ENCODE results near the gene FARS2. TPM values are rescaled to one million over a fixed set of nuclear protein-coding genes. Genes with fewer than 3 reads are reported as not detected.

FARS2 gene
- total and polyA plus RNA-seq, 2 donors (not counting 1 experiment from before 2014, with no cell fraction given): 33.0 to 35.5 TPM

- Histone ChIP-seq H3K4me1 (ENCODE audit: control insufficient read depth in 2 of 2, insufficient read depth in 2 of 2, low read length in 2 of 2) (peaks cover 9 to 12% of the 10 kb centered on the region in 2 donors), H4K20me1 (ENCODE audit: control insufficient read depth, insufficient read depth, low read length, poor library complexity, severe bottlenecking) (no peaks in the 10 kb centered on the region), H3K36me3 (replicated peaks in 1 of 2; ENCODE audit: control extremely low read depth in 1 of 2, control insufficient read depth in 1 of 2, extremely low read depth in 1 of 2, insufficient read depth in 2 of 2, low read length in 1 of 2) (no peaks in the 10 kb centered on the region), H3K9ac (ENCODE audit: low read length) (peak overlapping the region; percentile 52), H3K9me3 (ENCODE audit: control extremely low read depth in 1 of 3, control insufficient read depth in 2 of 3, insufficient read depth in 1 of 3, low read length in 2 of 3) (peaks cover 0 to 4% (median 0%) of the 10 kb centered on the region in 3 donors), H3K27me3 (replicated peaks in 1 of 4; ENCODE audit: control extremely low read depth in 1 of 4, control insufficient read depth in 3 of 4, insufficient read depth in 4 of 4, low read length in 3 of 4) (no peaks in the 10 kb centered on the region), H3K4me2 (replicated peaks; ENCODE audit: low read depth, low read length, poor library complexity, severe bottlenecking) (peak overlapping the region; percentile 47), H3K4me3 (ENCODE audit: control extremely low read depth in 1 of 5, extremely low read depth in 1 of 5, insufficient read depth in 1 of 5, low read depth in 2 of 5, low read length in 4 of 5) (peak overlapping the region in 1 of 5 experiments; percentile 23), H3K79me2 (ENCODE audit: control insufficient read depth, insufficient read depth, low read length) (no peaks in the 10 kb centered on the region), H2AFZ (ENCODE audit: insufficient read depth, low read depth, low read length, poor library complexity, severe bottlenecking) (peak overlapping the region; percentile 70), H3K27ac (ENCODE audit: low read length in 2 of 2) (peak overlapping the region in 1 of 2 donors; percentile 70)
- H3K27ac Mint-ChIP-seq: peak overlapping the region; percentile 81
- ATAC-seq (ENCODE audit: low read depth) (peak; percentile 86), DNase-seq (peak; percentile 46)
- ChIA-PET CTCF (interaction anchor here (1.0 to 1.5 kb wide), 2 partner anchors 84 to 110 kb away, joined by 3 to 5 read pairs; no protein-coding TSS in a partner anchor), POLR2A (no interaction called here)
- intact Hi-C loops (cut with micrococcal nuclease): no loop called here
- H3K27me3 Mint-ChIP-seq: no peaks in the 10 kb centered on the region
- 22% methylated on average over 4 of the region's 12 CpGs for WGBS (ENCODE audit: insufficient coverage)
- H3K4me3 Mint-ChIP-seq: peak overlapping the region; percentile 53
- no peaks in the 10 kb centered on the region for H3K9me3 Mint-ChIP-seq (ENCODE audit: insufficient read depth)
- H3K4me1 Mint-ChIP-seq: peaks cover 19% of the 10 kb centered on the region
- no peak for TF ChIP-seq CTCF (IDR thresholded peaks at IDR 0.05)
- TF ChIP-seq EZH2 (IDR thresholded peaks at IDR 0.05; ENCODE audit: borderline replicate concordance, insufficient read depth, low read depth, low read length, poor library complexity, severe bottlenecking): no peak
Observed at GRCh38 chr6:5580736-5581581, 319.6 kb downstream of the FARS2 start.

GRCh38 chr6:5582762-5583161 is 321.4 kb downstream of the FARS2 start:
- CTCF ChIA-PET: no interaction called here
- Histone ChIP-seq H3K4me3 (ENCODE audit: control extremely low read depth in 1 of 5, extremely low read depth in 1 of 5, insufficient read depth in 1 of 5, low read depth in 2 of 5, low read length in 4 of 5) (no peak overlapping the region), H3K4me1 (ENCODE audit: control insufficient read depth in 2 of 2, insufficient read depth in 2 of 2, low read length in 2 of 2) (peaks cover 9 to 12% of the 10 kb centered on the region in 2 donors), H3K27ac (ENCODE audit: low read length in 2 of 2) (no peak overlapping the region), H4K20me1 (ENCODE audit: control insufficient read depth, insufficient read depth, low read length, poor library complexity, severe bottlenecking) (no peaks in the 10 kb centered on the region), H3K27me3 (replicated peaks in 1 of 4; ENCODE audit: control extremely low read depth in 1 of 4, control insufficient read depth in 3 of 4, insufficient read depth in 4 of 4, low read length in 3 of 4) (no peaks in the 10 kb centered on the region), H2AFZ (ENCODE audit: insufficient read depth, low read depth, low read length, poor library complexity, severe bottlenecking) (no peak overlapping the region), H3K9me3 (ENCODE audit: control extremely low read depth in 1 of 3, control insufficient read depth in 2 of 3, insufficient read depth in 1 of 3, low read length in 2 of 3) (peaks cover 0 to 9% (median 0%) of the 10 kb centered on the region in 3 donors), H3K79me2 (ENCODE audit: control insufficient read depth, insufficient read depth, low read length) (no peaks in the 10 kb centered on the region), H3K36me3 (replicated peaks in 1 of 2; ENCODE audit: control extremely low read depth in 1 of 2, control insufficient read depth in 1 of 2, extremely low read depth in 1 of 2, insufficient read depth in 2 of 2, low read length in 1 of 2) (no peaks in the 10 kb centered on the region), H3K4me2 (replicated peaks; ENCODE audit: low read depth, low read length, poor library complexity, severe bottlenecking) (no peak overlapping the region), H3K9ac (ENCODE audit: low read length) (no peak overlapping the region)
- Mint-ChIP-seq H3K4me1 (peaks cover 19% of the 10 kb centered on the region), H3K9me3 (ENCODE audit: insufficient read depth) (peaks cover 4% of the 10 kb centered on the region), H3K27me3 (no peaks in the 10 kb centered on the region), H3K4me3 (no peak overlapping the region), H3K27ac (no peak overlapping the region)
- DNase-seq (no peak), ATAC-seq (ENCODE audit: low read depth) (no peak)
- TF ChIP-seq CTCF (IDR thresholded peaks at IDR 0.05): no peak
- no peak for TF ChIP-seq EZH2 (IDR thresholded peaks at IDR 0.05; ENCODE audit: borderline replicate concordance, insufficient read depth, low read depth, low read length, poor library complexity, severe bottlenecking)
- POLR2A ChIA-PET: no interaction called here
- intact Hi-C loops (cut with micrococcal nuclease): no loop called here
